GM23248 (cell line): ENCODE measurements around the gene FAM174A.

Source experiments
- EZH2 ChIP-seq: fragments of 200-600 bp; sonication (generic); IDR thresholded peaks from 2 replicates; pipeline ENCODE4 v1.6.1; 2018; ENCODE audit warnings: antibody characterized with exemption, mild to moderate bottlenecking; ENCODE audit not compliant: insufficient read depth, poor library complexity, severe bottlenecking
- EZH2phosphoT487 ChIP-seq: fragments of 200-600 bp; sonication (generic); IDR thresholded peaks from 2 replicates; pipeline ENCODE4 v1.6.1; 2018; ENCODE audit warnings: antibody characterized with exemption, moderate library complexity, mild to moderate bottlenecking, low read depth; ENCODE audit not compliant: insufficient read depth

DNA sequence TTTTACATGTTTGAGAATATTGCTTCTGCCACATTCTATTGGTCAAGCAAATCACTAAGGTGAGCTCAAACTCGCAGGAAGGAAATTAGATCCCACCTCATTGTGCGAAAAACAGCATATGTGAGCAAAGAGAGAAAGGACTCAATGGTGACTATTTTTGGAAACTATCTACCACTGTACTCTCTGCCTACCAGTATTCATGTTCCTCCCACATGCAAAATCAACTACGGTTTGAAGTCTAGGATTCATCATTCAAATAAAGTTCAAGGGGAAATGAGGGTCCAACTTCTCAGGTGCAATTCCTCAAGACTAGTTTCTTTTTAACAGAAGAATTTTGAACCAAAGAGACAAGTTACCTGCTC, 60.6 kb downstream of the FAM174A start:
- TF ChIP-seq EZH2: no peak
- TF ChIP-seq EZH2phosphoT487: no peak
